ENCODE data around the gene PIK3IP1. TPM values are rescaled to one million over a fixed set of nuclear protein-coding genes. Genes with fewer than 3 reads are reported as not detected.
"Not testable (repeated sequence)": the region's sequence is repeated elsewhere in the genome, so short reads cannot be mapped to it uniquely, and the experiment has no call there.

The PIK3IP1 gene
- total RNA-seq, 3 donors from 2014 or later, result 17.1 to 24.7 (median 22.8) TPM

DNA sequence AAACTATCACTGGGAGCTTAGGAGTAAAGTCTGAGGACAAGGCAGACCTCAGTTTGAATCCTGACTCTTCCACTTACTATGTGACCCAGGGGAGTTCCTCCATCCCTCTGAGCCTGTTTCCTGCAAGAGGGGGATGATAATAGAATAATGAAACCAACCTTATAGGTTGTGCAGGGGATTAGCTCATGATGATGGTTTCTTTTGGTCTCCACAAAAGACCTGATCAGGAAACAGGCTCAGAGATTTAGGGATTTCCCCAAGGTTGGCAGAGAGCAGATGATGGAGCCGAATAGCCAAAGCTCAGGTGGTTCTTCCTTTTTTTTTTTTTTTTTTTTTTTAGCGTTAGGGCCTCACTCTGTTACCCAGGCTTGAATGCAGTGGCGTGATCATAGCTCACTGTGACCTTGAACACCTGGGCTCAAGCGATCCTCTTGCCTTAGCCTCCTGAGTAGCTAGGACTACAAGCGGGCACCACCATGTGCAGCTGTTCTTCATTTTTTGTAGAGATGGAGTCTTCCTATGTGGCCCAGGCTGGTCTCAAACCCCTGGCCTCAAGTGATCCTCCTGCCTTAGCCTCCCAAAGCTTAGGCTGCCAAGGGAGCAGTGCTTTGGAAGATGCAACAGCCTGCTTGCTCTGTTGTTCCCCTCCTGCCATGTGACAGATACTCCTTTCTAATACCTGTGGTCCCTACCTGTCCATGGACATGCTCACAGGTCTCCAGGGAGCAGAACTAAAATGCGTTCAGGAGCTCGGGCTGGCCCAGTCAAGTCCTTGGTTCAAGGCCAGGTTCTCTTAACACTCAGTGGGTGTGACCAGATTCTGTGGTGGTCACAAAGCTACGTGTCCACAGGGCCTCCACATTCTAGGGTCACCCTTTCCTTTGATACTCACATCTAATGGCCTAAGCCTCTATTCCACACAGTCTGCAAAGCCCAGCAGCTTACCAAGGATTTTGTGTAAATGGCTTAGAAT is 31.6 kb upstream of the PIK3IP1 start:
- Histone ChIP-seq H3K4me1 (ENCODE audit: low read depth) (no peaks in the 10 kb centered on the region), H3K4me3 (no peak overlapping the region), H3K36me3 (ENCODE audit: low read depth) (no peaks in the 10 kb centered on the region), H3K9me3 (no peaks in the 10 kb centered on the region)
- intact Hi-C loops (cut with DNase I, micrococcal nuclease), result no loop called here
- TF ChIP-seq, protein P1, sequence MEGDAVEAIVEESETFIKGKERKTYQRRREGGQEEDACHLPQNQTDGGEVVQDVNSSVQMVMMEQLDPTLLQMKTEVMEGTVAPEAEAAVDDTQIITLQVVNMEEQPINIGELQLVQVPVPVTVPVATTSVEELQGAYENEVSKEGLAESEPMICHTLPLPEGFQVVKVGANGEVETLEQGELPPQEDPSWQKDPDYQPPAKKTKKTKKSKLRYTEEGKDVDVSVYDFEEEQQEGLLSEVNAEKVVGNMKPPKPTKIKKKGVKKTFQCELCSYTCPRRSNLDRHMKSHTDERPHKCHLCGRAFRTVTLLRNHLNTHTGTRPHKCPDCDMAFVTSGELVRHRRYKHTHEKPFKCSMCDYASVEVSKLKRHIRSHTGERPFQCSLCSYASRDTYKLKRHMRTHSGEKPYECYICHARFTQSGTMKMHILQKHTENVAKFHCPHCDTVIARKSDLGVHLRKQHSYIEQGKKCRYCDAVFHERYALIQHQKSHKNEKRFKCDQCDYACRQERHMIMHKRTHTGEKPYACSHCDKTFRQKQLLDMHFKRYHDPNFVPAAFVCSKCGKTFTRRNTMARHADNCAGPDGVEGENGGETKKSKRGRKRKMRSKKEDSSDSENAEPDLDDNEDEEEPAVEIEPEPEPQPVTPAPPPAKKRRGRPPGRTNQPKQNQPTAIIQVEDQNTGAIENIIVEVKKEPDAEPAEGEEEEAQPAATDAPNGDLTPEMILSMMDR (IDR thresholded peaks at IDR 0.05), result no peak
- DNase-seq, result no peak
- ATAC-seq, result no peak

DNA sequence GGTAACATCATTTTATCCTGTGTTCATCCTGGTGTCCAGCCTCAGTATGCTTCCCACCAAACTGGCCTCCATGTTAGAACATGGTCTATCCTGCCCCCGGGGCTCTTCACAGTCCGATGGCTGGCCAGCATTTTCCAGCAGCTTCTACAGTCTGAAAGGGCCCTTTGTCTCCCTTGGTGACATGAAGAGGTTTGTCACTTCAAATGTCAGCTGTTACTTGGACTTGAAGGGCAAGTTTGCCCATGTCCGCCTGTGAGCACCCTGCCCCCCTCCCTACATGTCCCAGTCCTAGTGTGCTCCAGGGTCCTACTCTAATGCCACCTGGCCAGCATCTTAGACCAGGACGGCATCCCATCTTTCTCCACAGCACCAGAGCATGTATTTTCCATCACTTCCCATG is 29.1 kb upstream of the PIK3IP1 start:
- no peaks in the 10 kb centered on the region for H3K9me3 ChIP-seq
- TF ChIP-seq, protein P1 (IDR thresholded peaks at IDR 0.05), result no peak
- intact Hi-C loops (cut with DNase I, micrococcal nuclease), result no loop called here
- no peak overlapping the region for H3K4me3 ChIP-seq
- DNase-seq (no peak), ATAC-seq (no peak)
- H3K36me3 ChIP-seq (ENCODE audit: low read depth), result no peaks in the 10 kb centered on the region
- H3K4me1 ChIP-seq (ENCODE audit: low read depth), result no peaks in the 10 kb centered on the region

DNA sequence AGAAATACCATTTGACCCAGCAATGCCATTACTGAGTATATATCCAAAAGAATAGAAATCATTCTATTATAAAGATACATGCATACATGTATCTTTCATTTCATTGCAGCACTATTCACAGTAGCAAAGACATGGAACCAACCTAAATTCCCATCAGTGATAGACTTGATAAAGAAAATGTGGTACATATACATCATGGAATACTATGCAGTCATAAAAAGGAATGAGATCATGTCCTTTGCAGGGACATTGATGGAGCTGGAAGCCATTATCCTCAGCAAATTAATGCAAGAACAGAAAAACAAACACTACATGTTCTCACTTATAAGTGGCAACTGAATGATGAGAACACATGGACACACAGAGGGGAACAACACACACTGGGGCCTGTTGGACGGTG is 21.9 kb upstream of the PIK3IP1 start:
- intact Hi-C loops (cut with DNase I, micrococcal nuclease); H3K4me3 ChIP-seq; DNase-seq; H3K9me3 ChIP-seq; H3K4me1 ChIP-seq (ENCODE audit: low read depth); H3K36me3 ChIP-seq (ENCODE audit: low read depth); ATAC-seq: not testable (repeated sequence)

DNA sequence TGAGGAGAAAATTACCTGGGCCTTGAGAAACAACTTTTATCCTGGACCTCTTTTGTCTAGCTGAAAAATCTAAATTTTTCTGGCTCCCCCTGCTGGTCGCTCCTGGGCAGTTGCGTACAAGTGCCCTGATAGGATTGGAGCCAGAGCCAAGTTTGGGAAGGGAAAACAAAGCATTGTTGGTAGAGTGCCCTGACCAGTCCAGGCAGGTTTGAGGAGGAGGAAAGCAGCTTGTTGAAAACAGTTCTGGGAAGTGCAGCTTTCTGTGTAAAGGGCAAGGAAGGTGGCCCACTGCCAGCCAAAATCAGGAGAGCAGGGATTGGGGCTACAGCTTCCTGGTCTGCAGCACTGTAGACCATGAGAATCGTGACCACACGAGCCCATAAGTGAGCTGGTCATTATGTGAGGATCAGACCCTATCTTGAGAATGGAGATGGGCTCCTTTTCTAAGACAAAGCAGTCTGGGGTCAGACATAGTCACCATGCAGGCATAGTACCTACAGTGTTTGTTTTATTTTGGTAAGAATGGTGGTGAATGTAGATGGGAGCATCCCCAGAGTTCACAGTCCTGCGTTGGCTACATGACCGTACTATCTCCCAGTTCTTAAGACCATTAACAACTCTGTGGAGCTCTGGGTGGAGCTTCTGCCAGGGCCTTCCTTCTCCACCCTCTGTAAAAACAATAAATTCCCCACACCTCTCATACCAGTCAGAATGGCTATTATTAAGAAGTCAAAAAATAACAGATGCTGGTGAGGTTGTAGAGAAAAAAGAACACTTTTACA is 21.3 kb upstream of the PIK3IP1 start:
- H3K36me3 ChIP-seq (ENCODE audit: low read depth), result no peaks in the 10 kb centered on the region
- peaks cover 7% of the 10 kb centered on the region for H3K9me3 ChIP-seq
- H3K4me3 ChIP-seq, result no peak overlapping the region
- ATAC-seq (peak; percentile 99), DNase-seq (peak; percentile 82 to 89 (median 85))
- TF ChIP-seq, protein P1 (IDR thresholded peaks at IDR 0.05), result peak; percentile 67
- intact Hi-C loops (cut with DNase I, micrococcal nuclease), result no loop called here
- H3K4me1 ChIP-seq (ENCODE audit: low read depth), result peaks cover 9% of the 10 kb centered on the region

DNA sequence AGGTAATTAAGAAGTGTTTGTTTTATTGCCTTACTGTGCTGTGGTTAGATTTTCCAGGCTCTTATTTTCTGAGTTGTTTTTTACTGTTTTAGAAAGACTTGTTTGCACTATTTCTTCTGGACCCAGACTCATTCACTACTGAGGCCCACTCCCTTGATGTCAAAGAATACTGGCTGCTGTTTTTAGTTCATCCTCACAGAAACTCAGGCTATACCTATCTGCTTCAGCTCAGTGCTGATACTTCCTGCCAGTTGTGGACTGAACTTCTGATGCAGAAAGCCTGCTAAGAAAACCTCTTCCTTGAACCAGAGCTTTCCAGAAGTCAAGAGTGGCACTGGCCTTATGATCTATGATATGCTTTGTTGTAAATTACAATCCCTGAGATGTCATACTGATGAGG is 15.9 kb upstream of the PIK3IP1 start:
- peak; percentile 13 for ATAC-seq
- intact Hi-C loops (cut with DNase I, micrococcal nuclease), result no loop called here
- Histone ChIP-seq H3K36me3 (ENCODE audit: low read depth) (no peaks in the 10 kb centered on the region), H3K4me3 (no peak overlapping the region), H3K4me1 (ENCODE audit: low read depth) (peaks cover 2% of the 10 kb centered on the region), H3K9me3 (no peaks in the 10 kb centered on the region)
- TF ChIP-seq, protein P1 (IDR thresholded peaks at IDR 0.05), result no peak
- DNase-seq, result no peak

DNA sequence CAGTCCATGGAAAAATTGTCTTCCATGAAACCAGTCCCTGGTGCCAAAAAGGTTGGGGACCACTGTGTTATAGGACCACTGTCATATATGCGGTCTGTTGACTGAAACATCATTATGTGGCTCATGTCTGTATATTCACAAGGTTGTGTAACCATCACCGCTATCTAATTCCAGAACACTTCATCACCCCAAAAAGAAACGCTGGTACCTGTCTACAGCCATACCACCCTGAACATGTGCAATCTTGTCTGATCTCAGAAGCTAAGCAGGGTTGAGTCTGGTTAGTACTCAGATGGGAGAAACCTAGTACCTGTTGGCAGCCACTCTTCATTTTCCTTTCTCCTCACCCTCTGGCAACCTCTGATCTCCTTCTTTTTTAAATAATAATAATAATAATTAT is 12.9 kb upstream of the PIK3IP1 start:
- DNase-seq (no peak), ATAC-seq (no peak)
- TF ChIP-seq, protein P1 (IDR thresholded peaks at IDR 0.05), result no peak
- Histone ChIP-seq H3K4me3 (no peak overlapping the region), H3K36me3 (ENCODE audit: low read depth) (no peaks in the 10 kb centered on the region), H3K4me1 (ENCODE audit: low read depth) (peaks cover 2% of the 10 kb centered on the region), H3K9me3 (no peaks in the 10 kb centered on the region)
- intact Hi-C loops (cut with DNase I, micrococcal nuclease), result no loop called here

Measured in mucosa of descending colon (tissue), 3 donors.